K562 (cell line): Measurements from ENCODE around the gene SCN4A. TPM values are rescaled to one million over a fixed set of nuclear protein-coding genes. Genes with fewer than 3 reads are reported as not detected.
A peak's percentile ranks its signal among the peaks of the same experiment; 100 is the strongest.

Experiments
- BHLHE40 ChIP-seq: IDR thresholded peaks from 2 replicates; pipeline ENCODE4 v1.6.1; 2011; ENCODE audit warnings: low read length, improper control_type of control experiment
- EHMT2 ChIP-seq: fragments of 450-650 bp; IDR thresholded peaks from 2 replicates; pipeline ENCODE4 v1.6.1; 2018; ENCODE audit warnings: antibody characterized with exemption
- FOXK2 ChIP-seq, 2 experiments: fragments of 450-650 bp; IDR thresholded peaks in 1 of 2; conservative IDR thresholded peaks in 1 of 2; 2 replicates each; pipeline ENCODE4 v1.6.1; 2016; ENCODE audit warnings: low read depth in 2 of 2, mild to moderate bottlenecking in 1 of 2
- ZNF282 ChIP-seq: sonication (generic); formaldehyde crosslinking; IDR thresholded peaks from 2 replicates; pipeline ENCODE4 v1.8.1; 2023; ENCODE audit warnings: missing genetic modification reagents
- polyA plus RNA-seq, 8 experiments: library from polyadenylated mRNA; depleted of rRNA in 4 of 8; stranded (reverse) in 5 of 8; unstranded in 3 of 8; fragments of >200 nt; fragmentation: Nextera tagmentation in 2 of 8; fragmentation: Illumina TruSeq in 1 of 8; extraction: Ambion mirVana in 2 of 8; extraction: Trizol in 1 of 8; gene quantifications; 2 replicates each; pipeline versions ENCODE4 v1.2.1 to v1.2.3, GENCODE V29; 2011 to 2014; ENCODE audit warnings: inconsistent platforms in 1 of 8, missing spikeins in 1 of 8
- total RNA-seq, 7 experiments: library from RNA; depleted of rRNA in 6 of 7; stranded (reverse); fragments of >200 nt in 6 of 7; fragmentation: Illumina TruSeq in 2 of 7; extraction: Trizol in 2 of 7; gene quantifications; 2 replicates each; pipeline versions ENCODE4 v1.2.1 to v1.2.3, GENCODE V29; 2011 to 2021; ENCODE audit warnings: low replicate concordance in 1 of 7
- TF ChIP-seq, protein P1 (sequence below): fragments of 450-650 bp; conservative IDR thresholded peaks from 2 replicates; pipeline ENCODE4 v1.6.1; 2016; ENCODE audit warnings: missing genetic modification characterization, low read depth, mild to moderate bottlenecking, missing compliant biosample characterization, moderate library complexity
- TF ChIP-seq, protein P2 (sequence below): IDR thresholded peaks from 3 replicates; pipeline ENCODE4 v1.6.1; 2011; ENCODE audit warnings: borderline replicate concordance, mild to moderate bottlenecking; ENCODE audit not compliant: insufficient read length, insufficient read depth
- TF ChIP-seq, protein P3 (sequence below): sonication (generic); formaldehyde crosslinking; IDR thresholded peaks from 2 replicates; pipeline ENCODE4 v1.9.0; 2022; ENCODE audit warnings: mild to moderate bottlenecking, missing genetic modification reagents
- TF ChIP-seq, protein P4 (sequence below): fragments of 200-800 bp; sonication (Bioruptor generic); IDR thresholded peaks from 2 replicates; pipeline ENCODE4 v1.6.1; 2017; ENCODE audit warnings: missing genetic modification characterization, missing compliant biosample characterization
- TF ChIP-seq, protein P5 (sequence below): fragments of 450-650 bp; formaldehyde crosslinking; IDR thresholded peaks from 2 replicates; pipeline ENCODE4 v1.4.0; 2020; ENCODE audit warnings: mild to moderate bottlenecking, moderate library complexity
- TF ChIP-seq, protein P6 (sequence below): fragments of 450-650 bp; IDR thresholded peaks from 2 replicates; pipeline ENCODE4 v1.6.1; 2017; ENCODE audit warnings: antibody characterized with exemption, mild to moderate bottlenecking

Gene SCN4A
- total and polyA plus RNA-seq, 9 of the 15 experiments (the other 6 are each of a cell fraction or from before 2014, with no cell fraction given): 0.29 to 2.6 (median 1.4) TPM

DNA sequence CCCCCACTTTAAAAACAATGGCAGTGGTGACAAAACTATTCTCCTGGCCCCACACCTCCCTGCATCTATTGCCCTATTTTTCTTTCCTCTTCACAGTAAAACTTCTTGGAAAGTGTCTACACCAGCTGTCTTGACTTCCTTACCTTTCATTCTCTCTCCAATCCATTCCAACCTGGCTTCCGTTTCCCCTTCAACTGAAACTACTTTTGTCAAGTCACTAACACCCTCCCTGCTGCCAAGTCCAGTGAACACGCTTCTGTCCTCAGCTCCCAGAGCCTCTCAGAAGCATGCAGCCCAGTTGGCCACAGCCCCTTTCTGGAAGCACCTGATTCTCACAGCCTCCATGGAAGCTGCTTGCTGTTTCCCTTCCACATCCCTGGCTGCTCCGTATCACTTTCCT lies 4.0 kb upstream of the SCN4A start (continued):
- TF ChIP-seq, protein P1, sequence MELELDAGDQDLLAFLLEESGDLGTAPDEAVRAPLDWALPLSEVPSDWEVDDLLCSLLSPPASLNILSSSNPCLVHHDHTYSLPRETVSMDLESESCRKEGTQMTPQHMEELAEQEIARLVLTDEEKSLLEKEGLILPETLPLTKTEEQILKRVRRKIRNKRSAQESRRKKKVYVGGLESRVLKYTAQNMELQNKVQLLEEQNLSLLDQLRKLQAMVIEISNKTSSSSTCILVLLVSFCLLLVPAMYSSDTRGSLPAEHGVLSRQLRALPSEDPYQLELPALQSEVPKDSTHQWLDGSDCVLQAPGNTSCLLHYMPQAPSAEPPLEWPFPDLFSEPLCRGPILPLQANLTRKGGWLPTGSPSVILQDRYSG (tag): no peak
- TF ChIP-seq FOXK2 (conservative IDR thresholded peaks at IDR 0.05 in 1 of 2, IDR thresholded peaks at IDR 0.05 in 1 of 2; ENCODE audit: low read depth in 2 of 2) (peak in 1 of 2 experiments; percentile 13; a peak in 1 of 4 replicates), ZNF282 (no peak), BHLHE40 (peak; percentile 51), EHMT2 (peak; percentile 75; the same call in 1 of the 2 replicates)
- TF ChIP-seq, protein P2, sequence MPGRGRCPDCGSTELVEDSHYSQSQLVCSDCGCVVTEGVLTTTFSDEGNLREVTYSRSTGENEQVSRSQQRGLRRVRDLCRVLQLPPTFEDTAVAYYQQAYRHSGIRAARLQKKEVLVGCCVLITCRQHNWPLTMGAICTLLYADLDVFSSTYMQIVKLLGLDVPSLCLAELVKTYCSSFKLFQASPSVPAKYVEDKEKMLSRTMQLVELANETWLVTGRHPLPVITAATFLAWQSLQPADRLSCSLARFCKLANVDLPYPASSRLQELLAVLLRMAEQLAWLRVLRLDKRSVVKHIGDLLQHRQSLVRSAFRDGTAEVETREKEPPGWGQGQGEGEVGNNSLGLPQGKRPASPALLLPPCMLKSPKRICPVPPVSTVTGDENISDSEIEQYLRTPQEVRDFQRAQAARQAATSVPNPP: no peak
- TF ChIP-seq, protein P3, sequence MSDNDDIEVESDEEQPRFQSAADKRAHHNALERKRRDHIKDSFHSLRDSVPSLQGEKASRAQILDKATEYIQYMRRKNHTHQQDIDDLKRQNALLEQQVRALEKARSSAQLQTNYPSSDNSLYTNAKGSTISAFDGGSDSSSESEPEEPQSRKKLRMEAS (CRISPR knock-in tag): peak; percentile 33; the same call in 1 of the 2 replicates
- TF ChIP-seq, protein P4, sequence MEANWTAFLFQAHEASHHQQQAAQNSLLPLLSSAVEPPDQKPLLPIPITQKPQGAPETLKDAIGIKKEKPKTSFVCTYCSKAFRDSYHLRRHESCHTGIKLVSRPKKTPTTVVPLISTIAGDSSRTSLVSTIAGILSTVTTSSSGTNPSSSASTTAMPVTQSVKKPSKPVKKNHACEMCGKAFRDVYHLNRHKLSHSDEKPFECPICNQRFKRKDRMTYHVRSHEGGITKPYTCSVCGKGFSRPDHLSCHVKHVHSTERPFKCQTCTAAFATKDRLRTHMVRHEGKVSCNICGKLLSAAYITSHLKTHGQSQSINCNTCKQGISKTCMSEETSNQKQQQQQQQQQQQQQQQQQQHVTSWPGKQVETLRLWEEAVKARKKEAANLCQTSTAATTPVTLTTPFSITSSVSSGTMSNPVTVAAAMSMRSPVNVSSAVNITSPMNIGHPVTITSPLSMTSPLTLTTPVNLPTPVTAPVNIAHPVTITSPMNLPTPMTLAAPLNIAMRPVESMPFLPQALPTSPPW (CRISPR knock-in tag): peak; percentile 19; the same call in 1 of the 2 replicates
- TF ChIP-seq, protein P5, sequence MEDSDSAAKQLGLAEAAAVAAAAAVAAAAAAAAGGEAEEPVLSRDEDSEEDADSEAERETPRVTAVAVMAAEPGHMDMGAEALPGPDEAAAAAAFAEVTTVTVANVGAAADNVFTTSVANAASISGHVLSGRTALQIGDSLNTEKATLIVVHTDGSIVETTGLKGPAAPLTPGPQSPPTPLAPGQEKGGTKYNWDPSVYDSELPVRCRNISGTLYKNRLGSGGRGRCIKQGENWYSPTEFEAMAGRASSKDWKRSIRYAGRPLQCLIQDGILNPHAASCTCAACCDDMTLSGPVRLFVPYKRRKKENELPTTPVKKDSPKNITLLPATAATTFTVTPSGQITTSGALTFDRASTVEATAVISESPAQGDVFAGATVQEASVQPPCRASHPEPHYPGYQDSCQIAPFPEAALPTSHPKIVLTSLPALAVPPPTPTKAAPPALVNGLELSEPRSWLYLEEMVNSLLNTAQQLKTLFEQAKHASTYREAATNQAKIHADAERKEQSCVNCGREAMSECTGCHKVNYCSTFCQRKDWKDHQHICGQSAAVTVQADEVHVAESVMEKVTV (CRISPR knock-in tag): no peak
- TF ChIP-seq, protein P6, sequence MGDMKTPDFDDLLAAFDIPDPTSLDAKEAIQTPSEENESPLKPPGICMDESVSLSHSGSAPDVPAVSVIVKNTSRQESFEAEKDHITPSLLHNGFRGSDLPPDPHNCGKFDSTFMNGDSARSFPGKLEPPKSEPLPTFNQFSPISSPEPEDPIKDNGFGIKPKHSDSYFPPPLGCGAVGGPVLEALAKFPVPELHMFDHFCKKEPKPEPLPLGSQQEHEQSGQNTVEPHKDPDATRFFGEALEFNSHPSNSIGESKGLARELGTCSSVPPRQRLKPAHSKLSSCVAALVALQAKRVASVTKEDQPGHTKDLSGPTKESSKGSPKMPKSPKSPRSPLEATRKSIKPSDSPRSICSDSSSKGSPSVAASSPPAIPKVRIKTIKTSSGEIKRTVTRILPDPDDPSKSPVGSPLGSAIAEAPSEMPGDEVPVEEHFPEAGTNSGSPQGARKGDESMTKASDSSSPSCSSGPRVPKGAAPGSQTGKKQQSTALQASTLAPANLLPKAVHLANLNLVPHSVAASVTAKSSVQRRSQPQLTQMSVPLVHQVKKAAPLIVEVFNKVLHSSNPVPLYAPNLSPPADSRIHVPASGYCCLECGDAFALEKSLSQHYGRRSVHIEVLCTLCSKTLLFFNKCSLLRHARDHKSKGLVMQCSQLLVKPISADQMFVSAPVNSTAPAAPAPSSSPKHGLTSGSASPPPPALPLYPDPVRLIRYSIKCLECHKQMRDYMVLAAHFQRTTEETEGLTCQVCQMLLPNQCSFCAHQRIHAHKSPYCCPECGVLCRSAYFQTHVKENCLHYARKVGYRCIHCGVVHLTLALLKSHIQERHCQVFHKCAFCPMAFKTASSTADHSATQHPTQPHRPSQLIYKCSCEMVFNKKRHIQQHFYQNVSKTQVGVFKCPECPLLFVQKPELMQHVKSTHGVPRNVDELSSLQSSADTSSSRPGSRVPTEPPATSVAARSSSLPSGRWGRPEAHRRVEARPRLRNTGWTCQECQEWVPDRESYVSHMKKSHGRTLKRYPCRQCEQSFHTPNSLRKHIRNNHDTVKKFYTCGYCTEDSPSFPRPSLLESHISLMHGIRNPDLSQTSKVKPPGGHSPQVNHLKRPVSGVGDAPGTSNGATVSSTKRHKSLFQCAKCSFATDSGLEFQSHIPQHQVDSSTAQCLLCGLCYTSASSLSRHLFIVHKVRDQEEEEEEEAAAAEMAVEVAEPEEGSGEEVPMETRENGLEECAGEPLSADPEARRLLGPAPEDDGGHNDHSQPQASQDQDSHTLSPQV: peak; percentile 18; the same call in 1 of the 2 replicates
